Bronchial epithelial cell (primary cell): ENCODE results near the gene COL4A1. TPM values are rescaled to one million over a fixed set of nuclear protein-coding genes. Genes with fewer than 3 reads are reported as not detected.

ENCODE experiments used
- DNase-seq: peaks from one replicate; pipeline ENCODE4 v3.0.0-alpha.2; 2010; ENCODE audit warnings: low read depth
- FAIRE-seq: peaks from 2 replicates; lab custom pipeline; 2011; peaks lifted over from hg19 to GRCh38; lab: Jason Lieb, UNC
- H3K27me3 ChIP-seq: 2 replicates; pipeline ENCODE4 v1.5.1; 2011; ENCODE audit warnings: low read length; ENCODE audit not compliant: control insufficient read depth, insufficient read depth
- H3K36me3 ChIP-seq: 2 replicates; pipeline ENCODE4 v1.5.1; 2011; ENCODE audit warnings: low read length; ENCODE audit not compliant: control insufficient read depth, insufficient read depth
- H3K4me3 ChIP-seq: 2 replicates; pipeline ENCODE4 v1.5.1; 2011; ENCODE audit warnings: mild to moderate bottlenecking, low read depth, low read length, control low read depth
- total RNA-seq: library from RNA; depleted of rRNA; stranded (reverse); fragments of >200 nt; gene quantifications from 2 replicates; pipeline ENCODE4 v1.2.1, GENCODE V29; 2014
- TF ChIP-seq, protein P1 (sequence below): IDR thresholded peaks from 2 replicates; pipeline ENCODE4 v1.5.1; 2011; ENCODE audit warnings: mild to moderate bottlenecking, moderate library complexity, low read length, control low read depth, inconsistent platforms; ENCODE audit not compliant: insufficient read depth, severe bottlenecking

The COL4A1 gene
- total RNA-seq, 1 donor from 2014 or later, result 7.4 TPM

DNA sequence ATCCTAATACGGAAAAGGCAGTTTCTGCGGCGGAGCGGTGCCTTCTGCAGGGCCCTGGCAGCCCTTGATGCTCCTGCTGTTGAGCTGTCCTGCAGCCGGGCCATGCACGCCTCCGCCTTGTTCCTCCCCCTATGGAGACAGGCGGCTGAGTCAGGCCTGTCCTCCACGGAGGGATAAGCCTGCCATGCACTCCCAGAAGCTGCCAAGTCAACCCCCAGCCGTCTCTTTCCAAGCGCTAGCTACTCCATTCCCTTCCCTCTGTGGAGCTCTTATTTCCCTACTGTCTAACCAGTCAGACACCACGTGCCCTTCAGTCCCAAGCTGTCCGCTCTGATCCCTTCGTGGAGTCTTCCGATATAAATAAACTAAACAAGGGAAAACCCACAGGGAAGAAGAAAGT is 197.0 kb downstream of the COL4A1 start:
- H3K27me3 ChIP-seq, result no peaks in the 10 kb centered on the region
- no peak for FAIRE-seq
- H3K4me3 ChIP-seq, result no peak overlapping the region
- TF ChIP-seq, protein P1, sequence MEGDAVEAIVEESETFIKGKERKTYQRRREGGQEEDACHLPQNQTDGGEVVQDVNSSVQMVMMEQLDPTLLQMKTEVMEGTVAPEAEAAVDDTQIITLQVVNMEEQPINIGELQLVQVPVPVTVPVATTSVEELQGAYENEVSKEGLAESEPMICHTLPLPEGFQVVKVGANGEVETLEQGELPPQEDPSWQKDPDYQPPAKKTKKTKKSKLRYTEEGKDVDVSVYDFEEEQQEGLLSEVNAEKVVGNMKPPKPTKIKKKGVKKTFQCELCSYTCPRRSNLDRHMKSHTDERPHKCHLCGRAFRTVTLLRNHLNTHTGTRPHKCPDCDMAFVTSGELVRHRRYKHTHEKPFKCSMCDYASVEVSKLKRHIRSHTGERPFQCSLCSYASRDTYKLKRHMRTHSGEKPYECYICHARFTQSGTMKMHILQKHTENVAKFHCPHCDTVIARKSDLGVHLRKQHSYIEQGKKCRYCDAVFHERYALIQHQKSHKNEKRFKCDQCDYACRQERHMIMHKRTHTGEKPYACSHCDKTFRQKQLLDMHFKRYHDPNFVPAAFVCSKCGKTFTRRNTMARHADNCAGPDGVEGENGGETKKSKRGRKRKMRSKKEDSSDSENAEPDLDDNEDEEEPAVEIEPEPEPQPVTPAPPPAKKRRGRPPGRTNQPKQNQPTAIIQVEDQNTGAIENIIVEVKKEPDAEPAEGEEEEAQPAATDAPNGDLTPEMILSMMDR, result no peak
- no peak for DNase-seq
- H3K36me3 ChIP-seq, result no peaks in the 10 kb centered on the region

DNA sequence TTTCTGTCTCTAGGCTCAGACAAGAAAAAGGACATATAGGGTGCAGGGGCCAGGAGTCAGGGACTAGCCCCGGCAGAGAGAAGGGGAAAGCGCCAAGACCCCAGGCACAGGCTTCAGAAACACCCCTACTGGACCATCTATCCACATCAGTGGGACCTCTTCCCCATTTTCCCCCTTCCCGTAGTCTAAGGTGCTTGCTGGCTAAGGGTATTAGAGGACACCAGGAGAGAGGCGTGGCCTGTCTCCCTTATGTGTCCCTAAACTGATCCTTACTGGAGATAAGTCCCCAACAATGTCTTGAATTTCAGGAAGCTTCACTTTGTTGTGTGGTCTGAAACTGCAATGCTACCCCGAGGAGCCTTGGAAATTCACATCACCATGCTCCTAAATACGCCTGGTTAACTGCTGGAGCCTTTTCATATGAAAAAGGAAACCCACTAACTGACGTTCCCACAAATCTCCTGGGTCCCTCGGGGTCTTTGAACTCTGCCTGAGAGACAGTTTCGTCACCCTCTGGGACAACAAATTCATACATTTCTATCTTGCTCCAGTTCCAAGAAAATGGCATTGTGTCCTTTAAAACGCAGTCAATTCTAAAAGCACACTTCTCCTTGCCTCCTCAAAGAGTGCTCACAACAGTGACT is 197.7 kb downstream of the COL4A1 start:
- FAIRE-seq (no peak), DNase-seq (no peak)
- H3K4me3 ChIP-seq, result no peak overlapping the region
- TF ChIP-seq, protein P1, result no peak
- no peaks in the 10 kb centered on the region for H3K36me3 ChIP-seq
- H3K27me3 ChIP-seq, result no peaks in the 10 kb centered on the region

DNA sequence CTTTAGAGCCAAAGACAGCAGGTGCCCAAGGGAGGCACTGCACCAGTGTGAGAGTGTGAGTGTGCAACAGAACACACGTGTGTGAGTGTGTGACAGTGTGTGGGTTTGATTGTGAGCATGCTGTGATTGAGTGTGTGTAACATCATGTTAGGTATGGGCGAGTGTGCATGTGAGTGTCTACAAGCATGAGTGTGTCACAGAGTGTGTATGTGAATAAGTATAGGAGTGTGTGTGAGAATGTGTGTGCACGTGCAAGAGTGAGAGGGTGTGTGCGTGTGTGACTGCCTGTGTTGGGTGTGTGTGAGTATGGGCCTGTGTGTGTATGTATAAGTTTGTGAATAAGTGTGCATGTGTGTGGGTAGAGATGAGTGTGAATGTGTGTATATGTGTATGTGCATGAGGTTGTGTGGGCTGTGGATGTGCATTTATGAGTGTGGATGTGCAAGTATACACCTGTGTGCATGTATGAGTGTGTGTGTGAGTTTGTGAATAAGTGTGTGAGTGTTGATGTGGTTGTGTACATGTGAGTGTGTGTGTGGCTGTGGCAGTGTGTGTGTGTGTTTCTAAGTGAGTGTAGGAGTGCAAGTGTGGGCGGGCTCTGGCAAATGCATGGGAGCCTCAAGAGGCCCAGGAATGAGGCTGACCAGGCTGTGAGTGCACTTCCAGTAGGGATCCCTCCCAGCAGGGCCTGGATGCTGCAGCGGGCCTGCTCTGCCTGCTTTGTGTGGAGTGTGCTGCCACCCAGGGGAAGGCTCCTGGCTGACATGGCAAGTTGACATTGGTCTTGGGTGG is 198.4 kb downstream of the COL4A1 start:
- Histone ChIP-seq H3K36me3 (no peaks in the 10 kb centered on the region), H3K27me3 (no peaks in the 10 kb centered on the region), H3K4me3 (no peak overlapping the region)
- TF ChIP-seq, protein P1, result peak; percentile 94
- DNase-seq (peak; percentile 72), FAIRE-seq (peak; percentile 83)

DNA sequence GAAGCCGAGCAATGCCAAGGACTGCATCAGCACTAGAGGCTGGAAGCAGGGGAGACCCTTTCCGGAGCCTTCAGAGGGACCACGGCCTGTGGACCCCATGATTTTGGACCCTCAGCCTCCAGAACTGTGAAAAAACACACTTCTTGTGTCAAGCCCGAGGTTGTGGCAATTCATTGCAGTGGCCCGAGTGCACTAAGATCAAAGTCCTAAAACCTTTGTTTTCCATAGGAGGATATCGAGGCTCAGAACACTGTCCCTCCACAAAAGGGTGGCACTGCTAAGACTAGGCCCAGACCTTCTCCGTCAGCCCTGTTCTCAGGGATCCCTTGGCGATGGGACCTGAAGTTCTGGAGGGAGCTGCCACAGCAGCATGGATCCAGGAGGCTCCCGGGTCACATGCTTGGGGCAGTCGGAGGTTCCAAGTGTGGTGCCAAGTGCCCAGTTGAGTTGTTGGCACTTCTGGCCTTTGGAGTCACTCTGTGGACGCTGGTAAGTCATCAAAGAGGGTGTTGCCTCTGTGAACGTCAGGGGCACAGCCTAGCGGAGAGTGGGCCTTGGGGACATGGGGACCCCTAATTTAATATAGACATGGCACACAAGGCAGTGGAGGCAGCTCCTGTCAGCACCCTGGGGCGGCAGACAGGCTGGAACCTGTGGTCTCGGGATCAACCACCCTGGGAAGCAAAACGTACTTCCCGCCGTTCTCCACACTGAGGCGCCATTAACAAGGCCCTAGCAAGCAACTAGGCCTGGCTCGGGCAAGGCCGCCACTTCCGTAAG is 199.2 kb downstream of the COL4A1 start:
- TF ChIP-seq, protein P1, result no peak
- FAIRE-seq (no peak), DNase-seq (no peak)
- Histone ChIP-seq H3K27me3 (no peaks in the 10 kb centered on the region), H3K4me3 (no peak overlapping the region), H3K36me3 (no peaks in the 10 kb centered on the region)

DNA sequence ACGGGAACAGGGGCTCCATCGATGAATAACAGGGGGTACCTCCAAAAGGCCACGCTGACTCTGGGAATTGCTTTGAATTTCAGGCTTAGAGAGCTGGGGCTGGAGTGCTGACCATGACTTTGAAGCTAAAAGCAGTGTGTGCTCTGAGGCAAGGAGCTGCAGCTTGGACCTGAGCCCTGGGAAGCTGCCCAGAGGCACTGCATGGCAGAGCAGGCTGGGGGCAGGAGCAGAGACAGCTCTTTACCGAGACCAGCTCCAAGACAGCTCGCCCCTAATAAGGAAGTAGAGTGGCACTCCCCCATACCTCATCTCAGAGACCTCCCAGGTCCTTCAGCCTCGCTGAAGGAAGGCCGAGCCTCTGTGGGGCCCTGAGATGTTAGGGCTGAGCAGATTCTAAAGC is 200.2 kb downstream of the COL4A1 start:
- TF ChIP-seq, protein P1, result no peak
- no peak for DNase-seq
- no peaks in the 10 kb centered on the region for H3K36me3 ChIP-seq
- no peaks in the 10 kb centered on the region for H3K27me3 ChIP-seq
- no peak overlapping the region for H3K4me3 ChIP-seq
- FAIRE-seq, result no peak
